NCI-H1417 treated with DMSO at 0.1 percent for 48 hours (cell line): Measurements from ENCODE around the gene OAS3.

Source experiments
- DNase-seq: peaks from one replicate; lab custom pipeline; 2025; lab: John Stamatoyannopoulos, UW

The OAS3 gene

DNA sequence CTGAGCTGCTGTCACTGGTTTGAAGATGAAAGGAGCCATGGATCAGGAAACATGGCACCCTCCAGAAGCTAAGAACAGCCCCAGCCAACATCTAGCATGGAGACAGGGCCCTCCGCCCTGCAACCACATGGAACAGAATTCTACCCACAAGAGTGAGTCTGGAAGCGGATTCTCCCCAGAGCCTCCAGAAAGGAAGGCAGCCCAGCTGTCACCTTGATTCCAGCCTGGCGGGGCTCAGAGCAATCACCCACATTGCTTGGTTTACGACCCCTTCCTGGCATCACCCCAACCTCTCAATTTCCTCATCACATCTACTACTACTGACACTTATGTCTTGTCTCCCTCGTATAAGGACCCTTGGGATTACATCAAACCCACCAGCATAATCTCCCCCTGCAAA is 78.5 kb downstream of the OAS3 start:
- no peak for DNase-seq

DNA sequence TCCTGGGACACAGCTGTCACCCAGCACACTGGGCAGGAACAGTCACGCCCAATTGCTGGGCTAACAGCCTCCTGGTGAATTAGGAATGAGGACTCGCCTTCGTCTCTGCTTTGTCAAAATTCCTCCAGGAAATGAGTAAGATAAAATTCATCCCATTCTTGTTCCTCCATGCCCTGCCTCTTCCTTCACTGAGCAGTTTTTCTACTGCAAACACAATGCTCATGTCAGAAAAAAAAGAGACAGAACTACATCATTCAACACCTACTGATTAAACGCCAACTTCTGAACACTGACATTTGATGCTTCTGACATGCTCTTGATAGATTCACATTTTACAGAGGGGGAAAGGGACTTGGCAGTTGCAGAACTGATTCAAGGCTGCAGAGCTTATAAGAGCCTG is 80.8 kb downstream of the OAS3 start:
- DNase-seq: no peak

DNA sequence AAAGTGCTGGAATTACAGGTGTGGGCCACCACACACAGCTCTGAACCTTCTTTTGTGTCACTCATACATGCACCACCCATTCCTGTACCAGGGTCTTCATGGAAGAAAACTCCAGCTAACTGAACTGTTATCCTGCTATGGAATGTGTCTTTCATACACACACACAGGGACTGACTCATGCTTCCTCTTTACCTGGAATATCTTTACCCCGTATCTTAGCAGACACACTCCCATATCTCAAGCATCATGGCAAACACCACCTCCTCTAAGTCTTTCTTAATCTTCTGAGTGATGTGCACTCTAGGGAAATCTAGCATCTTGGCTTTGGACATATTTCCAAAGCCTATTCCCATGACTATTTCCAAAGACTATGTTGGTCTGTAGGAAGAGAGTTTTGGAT is 83.2 kb downstream of the OAS3 start:
- no peak for DNase-seq
